Measurements from ENCODE around the gene COPB2. TPM values are rescaled to one million over a fixed set of nuclear protein-coding genes. Genes with fewer than 3 reads are reported as not detected.

Gene COPB2
- polyA plus RNA-seq, 3 donors = 164 to 176 (median 173) TPM

DNA sequence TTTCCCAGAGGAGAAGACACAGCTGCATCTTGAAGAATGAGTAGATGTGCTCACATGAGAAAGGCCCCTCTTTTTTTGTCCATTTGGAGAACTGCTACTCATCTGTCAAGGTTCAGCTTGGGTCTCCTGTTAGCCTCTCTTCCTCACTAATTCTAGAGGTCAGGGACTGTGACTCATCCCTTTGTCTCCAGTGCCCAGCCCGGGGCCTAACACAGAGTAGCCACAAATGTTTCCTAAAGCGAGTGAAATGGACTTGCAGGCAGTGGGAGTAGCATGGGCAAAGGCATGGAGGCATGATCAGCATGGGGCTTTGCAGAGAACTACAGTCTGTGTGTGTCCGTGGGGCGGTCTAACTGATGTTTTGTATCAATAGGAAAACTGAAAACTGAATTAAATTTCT lies 79.6 kb downstream of the COPB2 start:
- DNase-seq (ENCODE audit: low read depth in 3 of 3, low spot score in 2 of 3) = no peak

- DNase-seq (ENCODE audit: low read depth in 3 of 3, low spot score in 2 of 3) = no peak
Measured at GRCh38 chr3:139309061-139309591, 80.3 kb downstream of the COPB2 start.

DNA sequence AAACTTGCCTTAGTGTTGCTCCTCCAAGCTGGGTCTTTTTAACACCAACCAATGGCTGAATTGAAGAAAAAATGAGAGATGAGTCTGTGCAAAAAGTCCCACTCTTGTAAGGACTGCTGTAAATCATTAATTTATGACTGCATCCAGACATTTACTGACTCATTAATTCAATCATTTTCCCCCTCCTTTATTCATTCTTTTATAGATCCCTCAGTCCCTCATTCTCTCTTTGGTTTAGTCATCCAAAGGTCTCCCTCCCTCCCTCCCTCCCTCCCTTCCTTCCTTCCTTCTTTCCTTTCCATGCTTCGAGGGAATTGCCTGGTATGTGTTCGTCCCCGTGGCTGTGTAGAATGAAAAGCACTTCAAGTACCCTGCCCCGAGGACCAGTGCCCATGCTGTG lies 80.9 kb downstream of the COPB2 start:
- DNase-seq (ENCODE audit: low read depth in 3 of 3, low spot score in 2 of 3) = no peak

- no peak for DNase-seq (ENCODE audit: low read depth in 3 of 3, low spot score in 2 of 3)
Measured at GRCh38 chr3:139307601-139308555, 81.6 kb downstream of the COPB2 start.

Other genes starting within 250 kb of the COPB2 start
- 10 to 100 TPM; 62.1 to 64.6 (median 62.2) TPM for gene MRPS22, start 45.6 kb downstream of the COPB2 start, polyA plus RNA-seq (ENCODE audit: insufficient read length in 3 of 3)
- under 1 TPM; 0.18 to 0.46 (median 0.24) TPM for gene RBP2, start 86.9 kb upstream of the COPB2 start, polyA plus RNA-seq (ENCODE audit: insufficient read length in 3 of 3)
- gene RBP1, start 150.1 kb upstream of the COPB2 start, polyA plus RNA-seq (ENCODE audit: insufficient read length in 3 of 3) = 100 to 1,000 TPM; 334 to 353 (median 344) TPM